HG03064 (cell line): ENCODE measurements around the gene SECTM1.
"Not testable (repeated sequence)": the region's sequence is repeated elsewhere in the genome, so short reads cannot be mapped to it uniquely, and the experiment has no call there.

ENCODE experiments used
- ATAC-seq: cut with Tn5 transposase; IDR thresholded peaks from one replicate; pipeline ENCODE4 v1.9.1; 2021; ENCODE audit warnings: low read depth; ENCODE audit not compliant: unreplicated experiment

SECTM1 gene

GRCh38 chr17:82349287-82349701 is 15.7 kb upstream of the SECTM1 start:
- ATAC-seq: no peak

GRCh38 chr17:82348866-82349265 is 15.3 kb upstream of the SECTM1 start:
- no peak for ATAC-seq

- no peak for ATAC-seq
These were observed 14.9 kb upstream of the SECTM1 start for GRCh38 chr17:82348434-82348833.

GRCh38 chr17:82347994-82348393 is 14.4 kb upstream of the SECTM1 start:
- not testable (repeated sequence) for ATAC-seq

- no peak for ATAC-seq
These were observed 13.1 kb upstream of the SECTM1 start for GRCh38 chr17:82346342-82347300.

GRCh38 chr17:82345151-82345976 is 11.8 kb upstream of the SECTM1 start:
- no peak for ATAC-seq

- no peak for ATAC-seq
These were observed 10.8 kb upstream of the SECTM1 start for GRCh38 chr17:82344175-82344907.

GRCh38 chr17:82343560-82343959 is 10.0 kb upstream of the SECTM1 start:
- no peak for ATAC-seq

- ATAC-seq: no peak
These were observed 9.0 kb upstream of the SECTM1 start for GRCh38 chr17:82342361-82343079.

- no peak for ATAC-seq
These were observed 6.3 kb upstream of the SECTM1 start for GRCh38 chr17:82339634-82340580.

- no peak for ATAC-seq
These were observed 5.5 kb upstream of the SECTM1 start for GRCh38 chr17:82338858-82339633.

GRCh38 chr17:82334622-82335394 is 1.2 kb upstream of the SECTM1 start:
- ATAC-seq: no peak

GRCh38 chr17:82334204-82334621 is 647 bp upstream of the SECTM1 start:
- no peak for ATAC-seq

- ATAC-seq: no peak
These were observed 792 bp downstream of the SECTM1 start for GRCh38 chr17:82332669-82333278.

- ATAC-seq: no peak
These were observed 2.1 kb downstream of the SECTM1 start for GRCh38 chr17:82331345-82331939.

- ATAC-seq: no peak
These were observed 3.0 kb downstream of the SECTM1 start for GRCh38 chr17:82330322-82331239.
